ENCODE measurements around the gene HMGCS1.

DNA sequence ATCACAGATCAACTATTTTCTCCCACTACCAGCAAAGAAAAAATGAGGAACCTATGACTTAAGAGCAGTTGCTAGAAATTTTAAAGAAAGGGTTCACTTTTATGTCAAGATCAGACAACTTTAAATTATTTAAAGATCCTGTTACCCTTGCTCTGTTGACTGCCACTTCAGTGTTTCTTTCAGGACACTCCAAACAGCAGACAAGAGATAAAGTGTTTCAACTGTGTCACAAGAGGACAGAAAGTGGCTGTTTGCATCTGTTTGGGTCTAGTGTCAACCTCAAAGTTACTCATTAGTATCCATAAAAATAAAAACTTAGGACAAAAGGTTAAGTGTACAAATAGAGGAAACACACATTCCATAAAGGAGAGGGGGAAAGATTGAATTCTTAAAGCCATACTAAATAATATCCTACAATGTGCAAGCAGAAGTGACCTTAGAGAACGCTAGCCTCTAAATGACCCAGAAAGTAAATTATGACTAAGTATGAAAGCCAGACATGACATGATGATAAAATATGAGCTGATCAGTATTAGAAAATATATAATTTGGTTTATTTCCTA lies 24.9 kb downstream of the HMGCS1 start:
- TF ChIP-seq HCFC1 (IDR thresholded peaks at IDR 0.05; ENCODE audit: low read depth, low read length) (no peak), EP300 (IDR thresholded peaks at IDR 0.05; ENCODE audit: low read length) (no peak), NR3C1 (CRISPR knock-in tag; IDR thresholded peaks at IDR 0.05) (no peak)
- TF ChIP-seq, protein P1, sequence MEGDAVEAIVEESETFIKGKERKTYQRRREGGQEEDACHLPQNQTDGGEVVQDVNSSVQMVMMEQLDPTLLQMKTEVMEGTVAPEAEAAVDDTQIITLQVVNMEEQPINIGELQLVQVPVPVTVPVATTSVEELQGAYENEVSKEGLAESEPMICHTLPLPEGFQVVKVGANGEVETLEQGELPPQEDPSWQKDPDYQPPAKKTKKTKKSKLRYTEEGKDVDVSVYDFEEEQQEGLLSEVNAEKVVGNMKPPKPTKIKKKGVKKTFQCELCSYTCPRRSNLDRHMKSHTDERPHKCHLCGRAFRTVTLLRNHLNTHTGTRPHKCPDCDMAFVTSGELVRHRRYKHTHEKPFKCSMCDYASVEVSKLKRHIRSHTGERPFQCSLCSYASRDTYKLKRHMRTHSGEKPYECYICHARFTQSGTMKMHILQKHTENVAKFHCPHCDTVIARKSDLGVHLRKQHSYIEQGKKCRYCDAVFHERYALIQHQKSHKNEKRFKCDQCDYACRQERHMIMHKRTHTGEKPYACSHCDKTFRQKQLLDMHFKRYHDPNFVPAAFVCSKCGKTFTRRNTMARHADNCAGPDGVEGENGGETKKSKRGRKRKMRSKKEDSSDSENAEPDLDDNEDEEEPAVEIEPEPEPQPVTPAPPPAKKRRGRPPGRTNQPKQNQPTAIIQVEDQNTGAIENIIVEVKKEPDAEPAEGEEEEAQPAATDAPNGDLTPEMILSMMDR (IDR thresholded peaks at IDR 0.05 in 2 of 3, conservative IDR thresholded peaks at IDR 0.05 in 1 of 3; ENCODE audit: insufficient read depth in 2 of 3, low read depth in 1 of 3, low read length in 3 of 3) = no peak
